Right lobe of liver (tissue), 6 donors: ENCODE data around the gene FLNC. TPM values are rescaled to one million over a fixed set of nuclear protein-coding genes. Genes with fewer than 3 reads are reported as not detected.

Experiments
- ATAC-seq, 4 donors: fragments of 200-7000 bp; cut with Tn5 transposase; one replicate each; pipeline ENCODE4 v1.9.1; 2020; ENCODE audit warnings: mild to moderate bottlenecking in 4 of 4, moderate library complexity in 4 of 4
- DNase-seq, 3 donors: peaks; one replicate each; pipeline ENCODE4 v3.0.0-alpha.2; 2020
- H3K27ac ChIP-seq, 3 donors: fragments of 200-600 bp; one replicate each; pipeline ENCODE4 v1.8.0; 2022
- H3K27me3 ChIP-seq, 2 donors: fragments of 200-600 bp; one replicate each; pipeline ENCODE4 v1.8.0; 2022
- H3K36me3 ChIP-seq, 4 donors: fragments of 200-600 bp; sonication (generic) in 1 of 4; one replicate each; pipeline versions ENCODE4 v1.5.1 to v1.8.0; 2017 to 2022; ENCODE audit warnings: control low read depth in 1 of 4
- H3K4me1 ChIP-seq, 4 donors: fragments of 200-600 bp; sonication (generic) in 1 of 4; one replicate each; pipeline versions ENCODE4 v1.5.1 to v1.8.0; 2017 to 2022; ENCODE audit warnings: control low read depth in 1 of 4
- H3K4me3 ChIP-seq, 3 donors: fragments of 200-600 bp; one replicate each; pipeline ENCODE4 v1.8.0; 2022
- H3K9me3 ChIP-seq, 4 donors: fragments of 200-600 bp; sonication (generic) in 1 of 4; one replicate each; pipeline versions ENCODE4 v1.5.1 to v1.8.0; 2017 to 2022; ENCODE audit warnings: control low read depth in 1 of 4
- CTCF ChIP-seq, 4 donors: fragments of 200-600 bp in 3 of 4; fragments of 450-650 bp in 1 of 4; IDR thresholded peaks; one replicate each; pipeline versions ENCODE4 v1.5.1 to v1.8.0; 2016 to 2022; ENCODE audit warnings: antibody characterized with exemption in 4 of 4, mild to moderate bottlenecking in 2 of 4
- POLR2A ChIP-seq: fragments of 450-650 bp; IDR thresholded peaks from one replicate; pipeline ENCODE4 v1.6.1; 2017; ENCODE audit warnings: antibody characterized with exemption, mild to moderate bottlenecking
- WGBS: methylation state at CpG from one replicate; pipeline ENCODE4 v1.1.6; 2018; ENCODE audit warnings: low coverage, low lambda C conversion rate; ENCODE audit not compliant: insufficient coverage; ENCODE audit errors: missing lambda C conversion rate; 5-methylcytosine and 5-hydroxymethylcytosine counted together
- intact Hi-C, 2 donors: fragments of 100-400 bp; cut with DNase I; formaldehyde crosslinking; loops; one replicate each; pipeline versions ENCODE4 v1.11.2 to v1.14.1; 2022
- total RNA-seq, 6 experiments: library from RNA; depleted of rRNA in 2 of 6; stranded (reverse); fragments of >200 nt in 2 of 6; fragmentation: NEBNext Ultra II Directional in 3 of 6; extraction: Animal tissue kit (Norgen Biotek cat#: 25700) in 3 of 6; gene quantifications; one replicate each; pipeline versions ENCODE4 v1.1.0 to v1.2.4, GENCODE V29; 2016 to 2023
- donor health status: DM: no; HTN: yes; CAD: no.
- donor health status: DM: no; HTN: no; CAD: no.
- donor health status: DM: no; HTN: no; CAD: no.
- donor health status: DM: no; HTN: yes; CAD: no.
- donor health status: DM: no; HTN: yes; CAD: no.

The FLNC gene
- total RNA-seq, 6 experiments from 2014 or later: 0.27 to 5.1 (median 0.74) TPM

- intact Hi-C loops: no loop called here
- H3K27me3 ChIP-seq: no peaks in the 10 kb centered on the region
- no peaks in the 10 kb centered on the region for H3K9me3 ChIP-seq
- H3K4me1 ChIP-seq: no peaks in the 10 kb centered on the region
- H3K36me3 ChIP-seq: no peaks in the 10 kb centered on the region
- ATAC-seq (no peak), DNase-seq (no peak)
- no peak overlapping the region for H3K4me3 ChIP-seq
- no peak overlapping the region for H3K27ac ChIP-seq
- TF ChIP-seq POLR2A (no peak), CTCF (IDR thresholded peaks at IDR 0.05) (no peak)
- WGBS: 67% methylated on average over 1 of the region's 25 CpGs
These were observed 14.6 kb downstream of the FLNC start for GRCh38 chr7:128844777-128845311.

DNA sequence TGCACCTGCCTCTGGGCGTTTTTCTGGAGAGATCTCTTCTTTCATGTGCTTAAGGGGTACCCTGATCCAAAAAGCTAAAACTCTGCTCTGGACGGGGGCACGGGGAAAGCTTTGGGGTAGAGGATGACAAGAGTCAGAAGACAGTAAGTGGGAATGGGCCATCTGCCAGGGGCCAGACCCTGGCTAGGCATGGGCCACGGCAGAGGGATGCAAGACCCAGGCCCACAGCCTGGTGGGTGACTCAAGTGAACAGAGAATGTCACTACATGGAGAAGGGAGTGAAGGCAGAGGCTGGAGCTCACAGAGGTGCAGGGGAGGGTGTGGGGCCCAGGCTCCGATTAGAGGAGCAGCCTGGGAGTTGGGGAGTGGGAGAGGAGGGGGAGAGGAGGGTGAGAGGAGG lies 15.3 kb downstream of the FLNC start:
- Histone ChIP-seq H3K4me3 (no peak overlapping the region), H3K4me1 (no peaks in the 10 kb centered on the region), H3K27ac (no peak overlapping the region), H3K27me3 (no peaks in the 10 kb centered on the region), H3K9me3 (no peaks in the 10 kb centered on the region), H3K36me3 (no peaks in the 10 kb centered on the region)
- ATAC-seq: no peak
- DNase-seq: no peak
- 74% methylated on average over 4 of the region's 5 CpGs for WGBS
- no peak for TF ChIP-seq POLR2A
- no peak for TF ChIP-seq CTCF (IDR thresholded peaks at IDR 0.05)
- intact Hi-C loops: no loop called here

DNA sequence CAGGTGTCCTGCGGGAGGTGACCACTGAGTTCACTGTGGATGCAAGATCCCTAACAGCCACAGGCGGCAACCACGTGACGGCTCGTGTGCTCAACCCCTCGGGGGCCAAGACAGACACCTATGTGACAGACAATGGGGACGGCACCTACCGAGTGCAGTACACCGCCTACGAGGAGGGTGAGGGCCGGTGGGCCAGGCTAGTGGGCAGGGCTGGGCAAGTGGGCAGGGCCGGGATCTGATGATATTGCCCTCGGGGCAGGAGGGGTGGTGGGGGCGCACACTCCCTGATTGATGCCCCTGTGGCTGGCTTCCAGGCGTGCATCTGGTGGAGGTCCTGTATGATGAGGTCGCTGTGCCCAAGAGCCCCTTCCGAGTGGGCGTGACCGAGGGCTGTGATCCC lies 15.8 kb downstream of the FLNC start:
- WGBS: no CpG with 5 or more reads among the region's 19 CpGs
- TF ChIP-seq CTCF (IDR thresholded peaks at IDR 0.05): no peak
- TF ChIP-seq POLR2A: no peak
- no peaks in the 10 kb centered on the region for H3K27me3 ChIP-seq
- DNase-seq: no peak
- intact Hi-C loops: no loop called here
- H3K36me3 ChIP-seq: no peaks in the 10 kb centered on the region
- no peak overlapping the region for H3K4me3 ChIP-seq
- no peaks in the 10 kb centered on the region for H3K9me3 ChIP-seq
- no peaks in the 10 kb centered on the region for H3K4me1 ChIP-seq
- no peak for ATAC-seq
- no peak overlapping the region for H3K27ac ChIP-seq

- Histone ChIP-seq H3K4me3 (no peak overlapping the region), H3K4me1 (no peaks in the 10 kb centered on the region), H3K27me3 (no peaks in the 10 kb centered on the region), H3K36me3 (no peaks in the 10 kb centered on the region), H3K9me3 (no peaks in the 10 kb centered on the region), H3K27ac (no peak overlapping the region)
- WGBS: 80% methylated on average over 10 of the region's 14 CpGs
- no peak for DNase-seq
- TF ChIP-seq CTCF (IDR thresholded peaks at IDR 0.05): no peak
- no peak for TF ChIP-seq POLR2A
- no peak for ATAC-seq
- intact Hi-C loops: no loop called here
These were observed 16.7 kb downstream of the FLNC start for GRCh38 chr7:128846781-128847444.
